ENCODE results near the gene MORN1. TPM values are rescaled to one million over a fixed set of nuclear protein-coding genes. Genes with fewer than 3 reads are reported as not detected.

The MORN1 gene
- total and polyA plus RNA-seq, 2 experiments from 2014 or later, result 4.8 to 11.1 TPM

GRCh38 chr1:2416403-2416802 lies 25.0 kb upstream of the MORN1 start:
- no peak overlapping the region for H3K4me3 Mint-ChIP-seq
- peaks cover 15% of the 10 kb centered on the region for H3K27me3 Mint-ChIP-seq (ENCODE audit: insufficient read depth, low read depth, poor library complexity)
- 0 out of 2 replicates have a peak overlapping the region, but pooled peaks have one; percentile 52 for H3K27ac Mint-ChIP-seq
- Histone ChIP-seq H3K27me3 (ENCODE audit: insufficient read depth) (no peaks in the 10 kb centered on the region), H3K4me3 (no peak overlapping the region), H3K4me1 (ENCODE audit: insufficient read depth) (peaks cover 7% of the 10 kb centered on the region; the same call in 1 of the 2 replicates), H3K27ac (ENCODE audit: low read depth) (no peak overlapping the region), H3K4me2 (no peak overlapping the region), H3K9me2 (ENCODE audit: insufficient read depth) (no peaks in the 10 kb centered on the region), H3K79me2 (replicated peaks; ENCODE audit: insufficient read depth) (no peaks in the 10 kb centered on the region), H3F3A (replicated peaks; ENCODE audit: low read depth) (peaks cover 4% of the 10 kb centered on the region; the same call in 1 of the 2 replicates), H3K36me3 (ENCODE audit: insufficient read depth) (no peaks in the 10 kb centered on the region), H2AFZ (no peak overlapping the region), H4K20me1 (replicated peaks; ENCODE audit: insufficient read depth) (no peaks in the 10 kb centered on the region)
- TF ChIP-seq NANOG (IDR thresholded peaks at IDR 0.05; ENCODE audit: borderline replicate concordance) (no peak), ETS1 (IDR thresholded peaks at IDR 0.05) (no peak), ZNF114 (CRISPR knock-in tag; IDR thresholded peaks at IDR 0.05) (no peak), CREB1 (CRISPR knock-in tag; IDR thresholded peaks at IDR 0.05; ENCODE audit: low read depth) (no peak), ZNF331 (CRISPR knock-in tag; IDR thresholded peaks at IDR 0.05; ENCODE audit: low read depth) (no peak), EZH2phosphoT487 (IDR thresholded peaks at IDR 0.05; ENCODE audit: unreplicated experiment) (no peak), REST (IDR thresholded peaks at IDR 0.05; ENCODE audit: unreplicated experiment) (no peak), ZNF462 (CRISPR knock-in tag; IDR thresholded peaks at IDR 0.05) (no peak), POLR2AphosphoS5 (IDR thresholded peaks at IDR 0.05; ENCODE audit: low read depth) (no peak), CTCF (conservative IDR thresholded peaks at IDR 0.05; ENCODE audit: low read depth in 2 of 2) (no peak), JUNB (IDR thresholded peaks at IDR 0.05; ENCODE audit: unreplicated experiment) (no peak)
- H3K4me1 Mint-ChIP-seq, result peaks cover 16% of the 10 kb centered on the region
- no peaks in the 10 kb centered on the region for H3K36me3 Mint-ChIP-seq (ENCODE audit: low read depth)
- ATAC-seq (no peak), DNase-seq (ENCODE audit: low spot score) (no peak)
- H3K9me3 Mint-ChIP-seq, result no peaks in the 10 kb centered on the region

All from GM23338 (cell line).